C4-2B (cell line): ENCODE measurements around the gene POLDIP2.
"Not testable (repeated sequence)": the region's sequence is repeated elsewhere in the genome, so short reads cannot be mapped to it uniquely, and the experiment has no call there.

Experiments
- H3K27ac ChIP-seq: fragments of 450-650 bp; 2 replicates; pipeline ENCODE4 v1.5.1; 2017
- CTCF ChIP-seq: fragments of 450-650 bp; conservative IDR thresholded peaks from 2 replicates; pipeline ENCODE4 v1.5.1; 2017; ENCODE audit warnings: mild to moderate bottlenecking
- ZFX ChIP-seq: fragments of 450-650 bp; IDR thresholded peaks from 2 replicates; pipeline ENCODE4 v1.6.1; 2017

The POLDIP2 gene

GRCh38 chr17:28339431-28339830 lies 17.9 kb downstream of the POLDIP2 start:
- TF ChIP-seq ZFX (no peak), CTCF (no peak)
- no peak overlapping the region for H3K27ac ChIP-seq

- H3K27ac ChIP-seq: not testable (repeated sequence)
Observed at GRCh38 chr17:28338769-28339212, 18.5 kb downstream of the POLDIP2 start.

GRCh38 chr17:28338056-28338768 lies 19.1 kb downstream of the POLDIP2 start:
- H3K27ac ChIP-seq: no peak overlapping the region
- TF ChIP-seq ZFX (no peak), CTCF (no peak)

GRCh38 chr17:28335959-28336871 lies 21.1 kb downstream of the POLDIP2 start:
- H3K27ac ChIP-seq: peak overlapping the region; percentile 69
- TF ChIP-seq ZFX (no peak), CTCF (no peak)

GRCh38 chr17:28335201-28335958 lies 21.9 kb downstream of the POLDIP2 start, which contains the start of the genes IFT20 and TNFAIP1:
TSS of gene IFT20 (minus strand) at chr17:28335472. CDS start at chr17:28331985, 3,487 bp downstream.
TSS of gene TNFAIP1 (plus strand) at chr17:28335761. CDS start at chr17:28339522, 3,761 bp downstream.
- peak within 1 kb of the TSS; percentile 69 for H3K27ac ChIP-seq
- TF ChIP-seq ZFX (peak; percentile 43; the same call in 1 of the 2 replicates), CTCF (no peak)

- H3K27ac ChIP-seq: peak overlapping the region; percentile 69
- no peak for TF ChIP-seq ZFX
Observed at GRCh38 chr17:28334666-28335200, 22.6 kb downstream of the POLDIP2 start.

GRCh38 chr17:28334171-28334570 lies 23.2 kb downstream of the POLDIP2 start:
- H3K27ac ChIP-seq: peak overlapping the region; percentile 69
- TF ChIP-seq ZFX: no peak
- no peak for TF ChIP-seq CTCF
